AG09319 (cell line): ENCODE results near the gene FAHD2A.
A peak's percentile ranks its signal among the peaks of the same experiment; 100 is the strongest.

Experiments used
- DNase-seq: peaks from one replicate; pipeline ENCODE4 v3.0.0-alpha.2; 2010; ENCODE audit warnings: low read depth; ENCODE audit errors: extremely low read depth
- TF ChIP-seq, protein P1 (sequence below): IDR thresholded peaks from 2 replicates; pipeline ENCODE4 v1.5.1; 2011; ENCODE audit warnings: low read depth, mild to moderate bottlenecking, inconsistent platforms, low read length, moderate library complexity

Gene FAHD2A

DNA sequence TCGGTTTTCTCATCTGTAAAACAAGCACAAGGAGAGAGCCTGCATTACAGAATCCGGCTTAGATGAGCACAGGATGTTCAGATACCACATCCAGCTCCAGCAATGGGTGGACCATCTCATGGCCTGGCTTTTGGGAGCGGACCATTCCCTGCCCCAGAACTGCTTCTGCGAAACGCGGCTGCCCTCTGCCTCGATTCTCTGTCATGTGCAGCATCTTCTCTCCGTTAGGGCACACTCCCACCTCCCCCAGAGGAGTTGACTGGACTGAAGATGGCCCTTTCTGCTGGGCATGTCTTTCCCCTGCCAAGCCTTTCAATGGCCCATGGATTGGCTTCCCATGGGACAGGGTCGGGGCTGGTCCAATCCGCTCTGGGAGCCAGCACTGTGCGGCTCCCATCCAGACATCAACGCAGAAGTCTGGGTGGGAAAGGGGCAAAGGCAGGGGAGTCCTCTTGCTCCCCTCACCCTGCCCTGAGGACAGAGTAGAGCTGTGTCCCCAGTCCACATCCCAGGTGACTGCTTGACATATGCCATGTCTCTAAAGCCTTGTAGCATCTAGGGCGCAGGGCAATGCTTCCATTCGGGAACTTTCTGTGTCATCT lies 14.3 kb upstream of the FAHD2A start:
- no peak for DNase-seq
- TF ChIP-seq, protein P1, sequence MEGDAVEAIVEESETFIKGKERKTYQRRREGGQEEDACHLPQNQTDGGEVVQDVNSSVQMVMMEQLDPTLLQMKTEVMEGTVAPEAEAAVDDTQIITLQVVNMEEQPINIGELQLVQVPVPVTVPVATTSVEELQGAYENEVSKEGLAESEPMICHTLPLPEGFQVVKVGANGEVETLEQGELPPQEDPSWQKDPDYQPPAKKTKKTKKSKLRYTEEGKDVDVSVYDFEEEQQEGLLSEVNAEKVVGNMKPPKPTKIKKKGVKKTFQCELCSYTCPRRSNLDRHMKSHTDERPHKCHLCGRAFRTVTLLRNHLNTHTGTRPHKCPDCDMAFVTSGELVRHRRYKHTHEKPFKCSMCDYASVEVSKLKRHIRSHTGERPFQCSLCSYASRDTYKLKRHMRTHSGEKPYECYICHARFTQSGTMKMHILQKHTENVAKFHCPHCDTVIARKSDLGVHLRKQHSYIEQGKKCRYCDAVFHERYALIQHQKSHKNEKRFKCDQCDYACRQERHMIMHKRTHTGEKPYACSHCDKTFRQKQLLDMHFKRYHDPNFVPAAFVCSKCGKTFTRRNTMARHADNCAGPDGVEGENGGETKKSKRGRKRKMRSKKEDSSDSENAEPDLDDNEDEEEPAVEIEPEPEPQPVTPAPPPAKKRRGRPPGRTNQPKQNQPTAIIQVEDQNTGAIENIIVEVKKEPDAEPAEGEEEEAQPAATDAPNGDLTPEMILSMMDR: no peak

DNA sequence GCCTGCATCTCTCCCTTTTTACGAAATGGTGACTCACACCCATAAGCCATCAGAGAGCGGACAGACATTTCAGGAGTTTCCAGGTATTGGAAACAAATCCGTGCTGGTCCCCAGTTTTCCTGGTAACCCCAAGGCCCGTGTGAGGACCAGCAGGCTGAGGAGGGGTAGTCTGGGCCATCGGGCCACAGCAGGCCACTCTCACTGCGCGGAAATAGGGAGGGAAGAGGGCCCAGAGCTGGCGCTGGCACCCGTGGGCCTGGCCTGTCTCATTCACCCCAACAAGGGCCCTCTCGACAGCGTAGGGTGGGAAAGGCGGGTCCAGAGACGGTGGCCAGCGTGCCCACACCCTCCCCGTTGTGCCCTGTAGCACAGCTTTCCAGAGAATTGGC lies 13.7 kb upstream of the FAHD2A start:
- DNase-seq: no peak
- TF ChIP-seq, protein P1: no peak

DNA sequence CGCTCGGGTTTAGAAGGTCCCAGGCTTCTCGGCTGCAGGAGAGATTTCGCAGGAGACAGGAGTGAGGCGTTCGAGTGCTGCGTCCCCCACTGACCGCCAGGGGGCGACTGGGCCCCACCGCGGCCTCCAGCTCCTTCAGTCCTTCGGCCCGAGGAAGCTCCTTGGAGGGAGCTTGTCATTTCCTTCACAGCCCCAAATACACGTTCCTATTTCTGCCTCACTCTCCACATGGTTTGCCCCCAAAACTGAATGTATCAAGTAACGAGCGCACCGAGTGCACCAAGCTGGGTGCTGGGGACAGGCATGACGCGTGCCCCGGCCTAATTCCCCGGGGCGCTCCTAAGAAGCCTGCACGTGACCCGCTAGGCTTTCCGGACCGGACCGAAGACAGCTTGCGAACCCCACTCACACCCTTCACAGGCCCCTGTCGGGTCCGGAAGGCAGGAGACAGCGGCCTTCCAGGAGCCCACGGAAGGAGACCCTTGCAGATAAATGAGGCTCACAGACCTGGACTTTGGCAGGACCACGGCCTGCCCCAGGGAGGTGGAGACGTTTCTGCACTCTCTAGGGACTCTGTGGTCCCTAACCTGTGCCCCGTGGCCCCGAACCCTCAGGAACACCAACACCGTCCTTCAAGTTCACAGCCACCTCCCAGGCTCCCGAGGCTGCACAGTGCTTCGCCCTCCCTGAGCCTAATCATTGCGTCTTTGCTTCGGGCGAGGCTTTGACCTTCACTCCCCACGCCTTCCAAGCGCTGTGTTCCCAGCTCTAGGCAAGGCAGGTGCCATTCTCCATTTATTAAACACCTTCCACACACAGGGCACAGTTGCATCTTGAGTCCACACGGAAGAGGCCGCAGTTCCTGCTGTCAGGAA lies 13.0 kb upstream of the FAHD2A start:
- DNase-seq: no peak
- TF ChIP-seq, protein P1: peak; percentile 98

DNA sequence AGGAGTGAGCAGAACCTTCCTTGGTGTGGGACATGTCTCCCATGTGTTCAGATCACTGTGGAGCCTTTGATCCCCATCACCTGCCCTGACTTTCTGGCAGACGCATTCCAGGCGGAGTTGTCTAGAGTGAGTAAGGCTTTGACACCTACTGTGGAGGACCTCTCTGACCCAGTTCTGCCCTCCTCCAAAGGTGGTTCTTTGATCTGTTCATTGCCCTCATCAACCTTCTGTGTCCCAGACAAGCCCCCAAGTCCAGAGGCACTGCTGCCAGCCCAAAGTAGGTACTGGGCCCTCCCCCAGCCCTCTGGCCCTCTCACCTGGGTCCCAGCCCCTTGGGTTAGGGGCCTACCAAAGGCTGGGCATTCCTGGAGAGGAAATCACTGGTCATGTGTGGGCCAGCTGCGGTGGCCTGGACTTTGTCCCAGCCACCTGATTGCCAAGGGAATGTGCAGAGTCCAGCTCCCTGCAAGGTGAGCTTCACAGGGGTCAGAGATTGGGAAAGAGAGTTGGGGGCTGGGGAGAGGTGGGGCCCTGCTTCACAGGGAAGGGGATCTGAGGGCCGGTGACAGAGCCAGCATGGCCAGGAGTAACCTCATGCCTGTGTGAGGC lies 12.1 kb upstream of the FAHD2A start:
- no peak for DNase-seq
- TF ChIP-seq, protein P1: no peak

DNA sequence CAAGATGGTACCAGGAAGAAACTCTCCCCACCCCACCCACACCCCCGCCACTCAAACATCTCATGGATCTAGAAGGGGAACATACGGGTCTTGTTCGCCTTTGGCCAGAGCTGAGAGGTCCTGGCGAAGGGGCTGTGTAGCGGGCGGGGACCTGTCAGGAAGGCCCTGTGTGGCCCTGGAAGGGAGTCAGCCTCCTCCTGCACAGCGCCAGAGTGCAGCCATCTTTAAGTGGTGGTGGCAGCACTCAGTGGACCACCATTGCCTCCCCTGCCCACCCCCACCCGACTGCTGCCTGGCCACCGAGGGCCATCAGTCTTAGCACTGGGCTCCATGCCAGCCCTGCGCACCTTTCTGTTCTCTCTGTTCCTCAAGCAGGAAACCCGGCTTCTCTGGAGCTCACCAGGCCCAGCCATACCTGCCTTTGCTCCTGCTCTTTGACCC lies 11.6 kb upstream of the FAHD2A start:
- DNase-seq: no peak
- TF ChIP-seq, protein P1: no peak

DNA sequence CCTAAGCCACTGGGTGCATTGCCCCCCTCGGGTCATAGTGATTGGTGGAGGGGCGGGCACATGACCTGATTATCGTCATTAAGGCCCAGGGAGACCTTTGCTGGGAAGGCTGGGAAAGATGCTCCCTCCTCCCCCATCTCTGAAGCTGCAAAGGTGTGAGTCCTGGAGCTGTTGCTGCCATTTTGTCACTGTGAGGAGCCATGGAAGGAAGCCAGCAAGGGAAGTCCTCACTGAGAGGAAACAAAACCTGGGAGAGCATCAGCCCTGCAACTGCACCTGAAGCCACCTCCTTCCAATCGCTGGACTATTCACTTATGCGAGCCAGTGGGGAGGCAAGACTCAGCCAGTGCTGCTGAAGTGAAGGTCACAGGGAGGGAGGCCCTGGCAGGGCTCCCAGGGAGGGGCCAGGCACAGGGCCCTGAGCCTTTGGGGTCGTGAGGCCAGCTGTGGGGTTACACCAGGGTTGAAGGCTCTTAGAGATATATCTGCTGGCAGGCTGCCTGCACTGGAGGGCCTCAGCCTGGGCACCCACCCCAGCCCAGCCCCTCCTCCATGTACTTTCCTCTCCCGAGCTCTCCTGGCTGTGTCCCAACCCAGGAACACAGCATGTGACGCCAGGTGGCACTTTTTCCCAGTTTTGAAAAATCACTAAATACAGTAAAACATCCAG lies 10.7 kb upstream of the FAHD2A start:
- TF ChIP-seq, protein P1: no peak
- DNase-seq: no peak

DNA sequence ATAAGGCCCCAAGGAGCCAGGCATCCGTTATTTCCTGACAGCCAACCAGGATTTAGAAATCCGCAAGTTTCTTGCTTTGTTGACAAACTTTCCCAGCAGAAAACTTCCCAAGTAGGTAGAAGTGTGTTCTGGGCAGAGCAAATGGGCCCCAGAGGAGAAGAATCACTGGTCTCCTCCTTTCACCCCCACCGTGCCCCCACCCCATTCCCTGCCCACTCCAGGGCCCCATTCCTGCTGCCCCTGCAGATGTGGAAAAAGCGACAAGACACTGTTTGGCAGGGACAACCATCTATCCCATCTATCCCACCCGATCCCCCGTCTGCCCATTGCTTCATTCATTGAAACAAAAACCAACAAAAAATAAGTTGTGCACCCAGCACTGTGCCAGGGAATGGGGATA lies 10.2 kb upstream of the FAHD2A start:
- DNase-seq: no peak
- TF ChIP-seq, protein P1: no peak
